DND-41 (cell line): ENCODE results near the gene CADM2.

Source experiments
- ATAC-seq: fragments of 200-7000 bp; cut with Tn5 transposase; 3 replicates; pipeline ENCODE4 v1.9.1; 2021; ENCODE audit warnings: low read depth; ENCODE audit not compliant: insufficient read depth
- DNase-seq: peaks from one replicate; pipeline ENCODE4 v3.0.0-alpha.2; 2020
- H2AFZ ChIP-seq: 2 replicates; pipeline ENCODE4 v1.6.0; 2012; ENCODE audit warnings: low read depth, low read length
- H3K27ac ChIP-seq: 2 replicates; pipeline ENCODE4 v1.5.1; 2012; ENCODE audit warnings: low read length, inconsistent platforms
- H3K27me3 ChIP-seq: fragments of 200-600 bp; sonication (generic); 2 replicates; pipeline ENCODE4 v1.6.0; 2012; ENCODE audit warnings: low read length, mild to moderate bottlenecking, inconsistent platforms; ENCODE audit not compliant: insufficient read depth, poor library complexity
- H3K36me3 ChIP-seq: 2 replicates; pipeline ENCODE4 v1.5.1; 2012; ENCODE audit warnings: low read length, inconsistent platforms; ENCODE audit not compliant: insufficient read depth
- H3K4me1 ChIP-seq: 2 replicates; pipeline ENCODE4 v1.5.1; 2012; ENCODE audit warnings: mild to moderate bottlenecking, low read length; ENCODE audit not compliant: insufficient read depth
- H3K4me2 ChIP-seq: 2 replicates; pipeline ENCODE4 v1.6.0; 2012; ENCODE audit warnings: mild to moderate bottlenecking, moderate library complexity, low read length, inconsistent platforms; ENCODE audit not compliant: insufficient read depth
- H3K4me3 ChIP-seq, 2 experiments: fragments of 200-600 bp in 1 of 2; shearing (Covaris generic) in 1 of 2; 2 replicates each; pipeline ENCODE4 v1.5.1; 2012 to 2016; ENCODE audit warnings: inconsistent platforms in 2 of 2, low read length in 2 of 2, mild to moderate bottlenecking in 2 of 2, low read depth in 1 of 2, moderate library complexity in 1 of 2
- H3K79me2 ChIP-seq: 2 replicates; pipeline ENCODE4 v1.6.0; 2012; ENCODE audit warnings: low read length, inconsistent platforms; ENCODE audit not compliant: insufficient read depth
- H3K9ac ChIP-seq: 2 replicates; pipeline ENCODE4 v1.6.0; 2012; ENCODE audit warnings: low read depth, mild to moderate bottlenecking, inconsistent platforms, low read length, moderate library complexity
- H3K9me3 ChIP-seq: 2 replicates; pipeline ENCODE4 v1.5.1; 2012; ENCODE audit warnings: low read length, moderate library complexity, mild to moderate bottlenecking, inconsistent platforms; ENCODE audit not compliant: insufficient read depth, severe bottlenecking
- H4K20me1 ChIP-seq: 2 replicates; pipeline ENCODE4 v1.6.0; 2012; ENCODE audit warnings: low read length; ENCODE audit not compliant: insufficient read depth
- EZH2 ChIP-seq: IDR thresholded peaks from 3 replicates; pipeline ENCODE4 v1.6.1; 2012; ENCODE audit warnings: borderline replicate concordance, low read depth, mild to moderate bottlenecking, moderate library complexity, low read length, inconsistent platforms; ENCODE audit not compliant: severe bottlenecking
- TF ChIP-seq, protein P1 (sequence below): IDR thresholded peaks from 2 replicates; pipeline ENCODE4 v1.5.1; 2012; ENCODE audit warnings: borderline replicate concordance, low read length, moderate library complexity, mild to moderate bottlenecking; ENCODE audit not compliant: poor library complexity, severe bottlenecking; ENCODE audit errors: extremely low read depth

CADM2 gene

DNA sequence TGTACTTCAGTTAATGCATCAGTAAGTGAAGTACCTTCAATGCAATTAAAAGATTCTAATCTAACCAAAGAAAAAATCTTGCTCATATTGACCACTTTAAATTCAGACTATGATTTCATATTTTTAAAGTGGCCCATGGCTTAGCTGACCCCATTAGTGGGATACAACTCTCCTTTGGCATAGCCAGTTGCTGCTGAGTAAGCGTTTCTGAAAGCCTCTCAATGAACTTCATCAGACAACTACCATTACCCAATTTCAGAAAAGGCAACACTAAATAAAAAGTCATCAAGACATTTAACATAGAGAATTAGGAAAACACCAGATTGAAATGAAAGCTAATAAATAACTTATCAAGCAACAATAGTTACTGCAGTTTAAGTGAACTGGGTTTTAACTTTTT is 27.0 kb downstream of the CADM2 start:
- no peak for TF ChIP-seq EZH2
- TF ChIP-seq, protein P1, sequence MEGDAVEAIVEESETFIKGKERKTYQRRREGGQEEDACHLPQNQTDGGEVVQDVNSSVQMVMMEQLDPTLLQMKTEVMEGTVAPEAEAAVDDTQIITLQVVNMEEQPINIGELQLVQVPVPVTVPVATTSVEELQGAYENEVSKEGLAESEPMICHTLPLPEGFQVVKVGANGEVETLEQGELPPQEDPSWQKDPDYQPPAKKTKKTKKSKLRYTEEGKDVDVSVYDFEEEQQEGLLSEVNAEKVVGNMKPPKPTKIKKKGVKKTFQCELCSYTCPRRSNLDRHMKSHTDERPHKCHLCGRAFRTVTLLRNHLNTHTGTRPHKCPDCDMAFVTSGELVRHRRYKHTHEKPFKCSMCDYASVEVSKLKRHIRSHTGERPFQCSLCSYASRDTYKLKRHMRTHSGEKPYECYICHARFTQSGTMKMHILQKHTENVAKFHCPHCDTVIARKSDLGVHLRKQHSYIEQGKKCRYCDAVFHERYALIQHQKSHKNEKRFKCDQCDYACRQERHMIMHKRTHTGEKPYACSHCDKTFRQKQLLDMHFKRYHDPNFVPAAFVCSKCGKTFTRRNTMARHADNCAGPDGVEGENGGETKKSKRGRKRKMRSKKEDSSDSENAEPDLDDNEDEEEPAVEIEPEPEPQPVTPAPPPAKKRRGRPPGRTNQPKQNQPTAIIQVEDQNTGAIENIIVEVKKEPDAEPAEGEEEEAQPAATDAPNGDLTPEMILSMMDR = no peak
- no peaks in the 10 kb centered on the region for H3K36me3 ChIP-seq
- H3K4me3 ChIP-seq = no peak overlapping the region
- H3K9me3 ChIP-seq = no peaks in the 10 kb centered on the region
- no peak overlapping the region for H3K27ac ChIP-seq
- DNase-seq (no peak), ATAC-seq (no peak)
- H3K27me3 ChIP-seq = no peaks in the 10 kb centered on the region
- no peaks in the 10 kb centered on the region for H3K79me2 ChIP-seq
- no peak overlapping the region for H3K4me2 ChIP-seq
- H3K4me1 ChIP-seq = no peaks in the 10 kb centered on the region
- no peak overlapping the region for H2AFZ ChIP-seq
- no peaks in the 10 kb centered on the region for H4K20me1 ChIP-seq
- no peak overlapping the region for H3K9ac ChIP-seq

DNA sequence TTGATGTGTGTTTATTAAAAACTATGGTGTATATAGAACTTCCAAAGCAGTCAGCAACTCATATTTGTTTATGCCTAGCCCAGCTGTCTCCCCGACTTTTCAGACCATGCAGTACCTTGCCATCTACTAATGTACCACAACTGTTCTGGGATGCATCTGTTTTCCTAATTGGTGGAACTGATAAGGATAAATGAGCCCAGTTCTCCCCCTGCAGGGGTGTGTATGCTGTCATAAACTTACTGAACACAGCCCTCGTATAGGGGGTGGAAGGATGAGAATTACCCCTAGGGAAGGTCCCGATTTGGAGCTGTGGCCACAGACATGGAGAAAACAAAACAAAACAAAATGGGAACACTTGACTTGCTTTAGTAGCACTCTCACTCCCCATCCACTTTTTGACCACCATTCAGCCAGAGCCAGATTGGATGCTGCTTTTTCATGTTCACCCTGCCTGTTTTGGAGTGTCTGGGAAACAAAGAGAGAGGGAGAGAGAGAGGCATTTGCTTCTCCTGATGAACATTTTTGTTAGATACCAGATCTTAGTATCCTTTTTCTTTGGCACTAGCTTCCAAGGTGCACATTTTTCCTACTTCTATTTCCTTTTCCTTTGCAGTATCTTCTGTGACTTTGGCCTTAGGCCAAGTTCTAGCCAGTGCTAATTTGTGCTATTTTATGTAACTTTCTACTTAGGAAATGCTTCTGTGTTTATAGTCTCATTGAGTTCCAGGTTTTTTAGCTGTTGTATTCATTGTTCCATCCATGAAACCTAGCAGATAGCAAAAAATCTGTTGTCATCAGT is 29.1 kb downstream of the CADM2 start:
- Histone ChIP-seq H2AFZ (no peak overlapping the region), H3K4me2 (no peak overlapping the region), H3K27me3 (no peaks in the 10 kb centered on the region), H3K79me2 (no peaks in the 10 kb centered on the region), H3K27ac (no peak overlapping the region), H3K9ac (no peak overlapping the region), H3K4me1 (no peaks in the 10 kb centered on the region), H4K20me1 (no peaks in the 10 kb centered on the region), H3K36me3 (no peaks in the 10 kb centered on the region), H3K9me3 (no peaks in the 10 kb centered on the region), H3K4me3 (no peak overlapping the region)
- no peak for ATAC-seq
- DNase-seq = no peak
- TF ChIP-seq, protein P1 = no peak
- no peak for TF ChIP-seq EZH2

DNA sequence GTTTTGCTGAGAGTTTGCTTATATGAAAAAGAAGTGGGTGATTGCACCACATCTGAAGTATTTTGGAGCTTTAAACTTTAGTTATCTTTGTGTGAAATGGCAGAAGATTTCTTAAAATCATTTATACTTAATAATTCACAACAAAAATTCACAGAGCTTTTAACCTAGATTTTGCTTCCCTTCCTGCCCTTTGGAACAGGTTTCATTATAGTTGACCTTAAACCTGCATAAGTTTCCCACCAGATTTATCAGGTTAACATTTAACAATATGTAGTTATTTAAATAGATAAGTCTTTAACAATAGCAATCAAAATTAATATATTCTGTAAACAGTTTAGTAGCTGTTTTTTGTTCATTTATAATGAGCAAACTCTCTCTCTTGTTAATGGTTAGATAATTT is 30.3 kb downstream of the CADM2 start:
- H3K27me3 ChIP-seq = no peaks in the 10 kb centered on the region
- TF ChIP-seq EZH2 = no peak
- TF ChIP-seq, protein P1 = no peak
- DNase-seq (no peak), ATAC-seq (no peak)
- no peak overlapping the region for H3K4me3 ChIP-seq
- no peak overlapping the region for H3K27ac ChIP-seq
- H3K4me1 ChIP-seq = no peaks in the 10 kb centered on the region
- no peaks in the 10 kb centered on the region for H3K79me2 ChIP-seq
- H3K36me3 ChIP-seq = no peaks in the 10 kb centered on the region
- H2AFZ ChIP-seq = no peak overlapping the region
- no peak overlapping the region for H3K9ac ChIP-seq
- no peaks in the 10 kb centered on the region for H3K9me3 ChIP-seq
- H3K4me2 ChIP-seq = no peak overlapping the region
- H4K20me1 ChIP-seq = no peaks in the 10 kb centered on the region
